A549 (cell line): Measurements from ENCODE around the gene RETREG1. TPM values are rescaled to one million over a fixed set of nuclear protein-coding genes. Genes with fewer than 3 reads are reported as not detected.

Experiments used
- ATAC-seq, 2 experiments: fragments of 200-7000 bp in 1 of 2; fragments of >200 bp in 1 of 2; cut with Nextera tagmentation in 1 of 2; cut with Tn5 transposase in 1 of 2; 3 replicates each; pipeline versions ENCODE4 v1.8.0 to v1.9.1; 2018 to 2020; ENCODE audit warnings: mild to moderate bottlenecking in 1 of 2, moderate library complexity in 1 of 2
- CTCF ChIA-PET: fragments of 300-600 bp; sonication (Branson Sonifier 250); formaldehyde crosslinking; extraction: SDS; loops from one replicate; lab custom pipeline; 2021; ENCODE audit warnings: antibody characterized with exemption, inconsistent platforms; lab: Yijun Ruan, JAX
- POLR2A ChIA-PET: fragments of 350-600 bp; formaldehyde crosslinking; extraction: SDS; loops from one replicate; lab custom pipeline; 2021; ENCODE audit warnings: antibody characterized with exemption, inconsistent platforms; lab: Yijun Ruan, JAX
- DNase-seq, 2 experiments: peaks; one replicate each; pipeline versions ENCODE4 v3.0.0 to v3.0.0-alpha.2; 2011 to 2016; ENCODE audit warnings: low read depth in 1 of 2, low spot score in 1 of 2
- FAIRE-seq: peaks from 2 replicates; lab custom pipeline; 2011; peaks lifted over from hg19 to GRCh38; lab: Jason Lieb, UNC
- H3K27ac ChIP-seq, 2 experiments: fragments of >200 bp; sonication (Bioruptor Twin); formaldehyde crosslinking; 3 replicates each; pipeline ENCODE4 v1.5.1; 2016 to 2017
- H3K4me1 ChIP-seq: fragments of >200 bp; sonication (Bioruptor Twin); formaldehyde crosslinking; 3 replicates; pipeline ENCODE4 v1.6.1; 2016
- H3K4me2 ChIP-seq: fragments of >200 bp; sonication (Bioruptor Twin); formaldehyde crosslinking; 3 replicates; pipeline ENCODE4 v1.6.1; 2016
- H3K4me3 ChIP-seq: fragments of >200 bp; sonication (Bioruptor Twin); formaldehyde crosslinking; 3 replicates; pipeline ENCODE4 v1.5.1; 2016
- H3K9me3 ChIP-seq: fragments of >200 bp; sonication (Bioruptor Twin); formaldehyde crosslinking; 3 replicates; pipeline ENCODE4 v1.6.1; 2016
- BHLHE40 ChIP-seq: IDR thresholded peaks from 2 replicates; pipeline ENCODE4 v1.6.1; 2012; ENCODE audit warnings: low read depth, low read length, inconsistent platforms
- CEBPB ChIP-seq, 2 experiments: fragments of >200 bp in 1 of 2; sonication (Bioruptor Twin) in 1 of 2; formaldehyde crosslinking in 1 of 2; IDR thresholded peaks; 2 replicates each; pipeline ENCODE4 v1.6.1; 2012 to 2016
- EHMT2 ChIP-seq: fragments of 200-600 bp; sonication (generic); IDR thresholded peaks from 2 replicates; pipeline ENCODE4 v1.6.1; 2016; ENCODE audit warnings: antibody characterized with exemption, low read depth, mild to moderate bottlenecking, moderate library complexity
- GATA3 ChIP-seq: IDR thresholded peaks from 2 replicates; pipeline ENCODE4 v1.6.1; 2012; ENCODE audit warnings: borderline replicate concordance
- HMGXB4 ChIP-seq: fragments of 250-450 bp; sonication (Bioruptor Pico); IDR thresholded peaks from 2 replicates; pipeline ENCODE4 v1.5.0; 2021; ENCODE audit warnings: mild to moderate bottlenecking, moderate library complexity, borderline replicate concordance
- HOXA7 ChIP-seq: fragments of 250-450 bp; sonication (Bioruptor Pico); IDR thresholded peaks from 2 replicates; pipeline ENCODE4 v1.5.0; 2020; ENCODE audit warnings: mild to moderate bottlenecking, moderate library complexity
- JUN ChIP-seq, 2 experiments: fragments of >200 bp; sonication (Bioruptor Twin); formaldehyde crosslinking; IDR thresholded peaks; 2 replicates in 1 of 2; 3 replicates in 1 of 2; pipeline ENCODE4 v1.6.1; 2016 to 2017
- MAFK ChIP-seq: fragments of 450-650 bp; IDR thresholded peaks from 2 replicates; pipeline ENCODE4 v1.6.1; 2014; ENCODE audit not compliant: partially characterized antibody
- MAX ChIP-seq: IDR thresholded peaks from 2 replicates; pipeline ENCODE4 v1.6.1; 2012
- NFE2L2 ChIP-seq: fragments of 150-350 bp; conservative IDR thresholded peaks from 2 replicates; pipeline ENCODE4 v1.6.1; 2014; ENCODE audit warnings: low read length
- PHF8 ChIP-seq: fragments of 200-600 bp; sonication (generic); IDR thresholded peaks from 2 replicates; pipeline ENCODE4 v1.6.1; 2016; ENCODE audit warnings: low read depth, mild to moderate bottlenecking, antibody characterized with exemption, moderate library complexity, borderline replicate concordance
- RCOR1 ChIP-seq: fragments of 150-350 bp; IDR thresholded peaks from 2 replicates; pipeline ENCODE4 v1.6.1; 2014; ENCODE audit warnings: antibody characterized with exemption, low read length, low read depth
- RNF2 ChIP-seq: fragments of 200-600 bp; sonication (generic); IDR thresholded peaks from 2 replicates; pipeline ENCODE4 v1.6.1; 2016; ENCODE audit warnings: low read depth, mild to moderate bottlenecking, antibody characterized with exemption, moderate library complexity, borderline replicate concordance
- ZC3H11A ChIP-seq: fragments of 450-650 bp; IDR thresholded peaks from 2 replicates; pipeline ENCODE4 v1.6.1; 2014; ENCODE audit warnings: antibody characterized with exemption, mild to moderate bottlenecking
- ZFP36 ChIP-seq: fragments of 450-650 bp; IDR thresholded peaks from 2 replicates; pipeline ENCODE4 v1.6.1; 2014; ENCODE audit warnings: borderline replicate concordance; ENCODE audit not compliant: partially characterized antibody
- ZNF302 ChIP-seq: fragments of 250-450 bp; sonication (Bioruptor Pico); IDR thresholded peaks from 2 replicates; pipeline ENCODE4 v1.9.0; 2021; ENCODE audit warnings: inconsistent platforms, mild to moderate bottlenecking, moderate library complexity
- WGBS: methylation state at CpG from one replicate; pipeline ENCODE4 v1.1.6; 2017; ENCODE audit errors: missing lambda C conversion rate; 5-methylcytosine and 5-hydroxymethylcytosine counted together
- polyA plus RNA-seq, 4 experiments: library from polyadenylated mRNA; depleted of rRNA in 3 of 4; stranded (reverse); fragments of >200 nt; fragmentation: RNase III in 1 of 4; extraction: RNeasy Plus Mini Kit Qiagen cat#74134 plus additional on column Dnase treatment in 1 of 4; gene quantifications; 2 replicates in 3 of 4; 3 replicates in 1 of 4; pipeline ENCODE4 v1.2.3, GENCODE V29; 2011 to 2017
- TF ChIP-seq, protein P1 (sequence below): fragments of 450-650 bp; IDR thresholded peaks from 2 replicates; pipeline ENCODE4 v1.6.1; 2014; ENCODE audit warnings: antibody characterized with exemption

Gene RETREG1
- polyA plus RNA-seq, 2 of the 4 experiments (the other 2 are of a cell fraction), result 2.1 to 3.4 TPM

- POLR2A ChIA-PET, result no interaction called here
- 82% methylated on average over 8 of the region's 8 CpGs for WGBS
Observed at GRCh38 chr5:16538006-16538405, 78.8 kb downstream of the RETREG1 start.

DNA sequence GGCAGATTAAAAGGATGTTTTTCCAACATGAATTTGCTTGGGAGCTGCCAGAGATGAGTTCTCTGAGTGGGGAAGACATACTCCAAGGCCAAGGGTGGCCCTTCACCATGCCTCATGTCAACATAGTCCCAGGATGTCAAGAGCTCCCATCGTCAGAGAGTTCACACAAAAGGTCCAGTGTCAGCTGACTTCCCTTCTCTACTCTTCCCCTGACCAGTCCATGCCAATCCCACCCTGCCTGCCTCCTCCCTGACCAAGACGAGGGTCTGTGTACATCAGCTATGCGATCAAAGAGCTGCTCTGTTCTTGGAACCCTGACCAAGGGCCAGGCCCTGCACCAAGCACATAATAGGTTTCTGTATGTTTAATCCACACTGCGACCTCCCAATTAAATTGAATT lies 80.0 kb downstream of the RETREG1 start:
- DNase-seq (no peak), ATAC-seq (no peak)
- no peak overlapping the region for H3K27ac ChIP-seq
- no peak overlapping the region for H3K4me3 ChIP-seq
- peaks cover 16% of the 10 kb centered on the region for H3K4me1 ChIP-seq
- 68% methylated on average over 4 of the region's 4 CpGs for WGBS
- CTCF ChIA-PET, result interaction anchor here (0.7 to 3.3 kb wide), 3 partner anchors 14 to 376 kb away, joined by 3 to 21 read pairs (median 7); no protein-coding TSS in a partner anchor
- no peak overlapping the region for H3K4me2 ChIP-seq
- no peak for TF ChIP-seq PHF8
- no peak for TF ChIP-seq HOXA7 (CRISPR knock-in tag)
- no peak for TF ChIP-seq MAFK
- TF ChIP-seq HMGXB4 (CRISPR knock-in tag), result no peak
- no peak for TF ChIP-seq CEBPB (IDR thresholded peaks at IDR 0.05)
- no peak for TF ChIP-seq RNF2
- TF ChIP-seq, protein P1, sequence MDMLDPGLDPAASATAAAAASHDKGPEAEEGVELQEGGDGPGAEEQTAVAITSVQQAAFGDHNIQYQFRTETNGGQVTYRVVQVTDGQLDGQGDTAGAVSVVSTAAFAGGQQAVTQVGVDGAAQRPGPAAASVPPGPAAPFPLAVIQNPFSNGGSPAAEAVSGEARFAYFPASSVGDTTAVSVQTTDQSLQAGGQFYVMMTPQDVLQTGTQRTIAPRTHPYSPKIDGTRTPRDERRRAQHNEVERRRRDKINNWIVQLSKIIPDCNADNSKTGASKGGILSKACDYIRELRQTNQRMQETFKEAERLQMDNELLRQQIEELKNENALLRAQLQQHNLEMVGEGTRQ, result no peak
- TF ChIP-seq NFE2L2, result no peak
- no peak for TF ChIP-seq ZFP36
- TF ChIP-seq, all 56 proteins: peak for 0
- POLR2A ChIA-PET, result no interaction called here
- no peaks in the 10 kb centered on the region for H3K9me3 ChIP-seq
- FAIRE-seq, result no peak

More at GRCh38 chr5:16538006-16538405, 78.8 kb downstream of the RETREG1 start:
- CTCF ChIA-PET, result interaction anchor here (3.3 kb wide), 1 partner anchor 13 kb away, joined by 21 read pairs; no protein-coding TSS in a partner anchor
- DNase-seq (no peak), FAIRE-seq (no peak), ATAC-seq (no peak)
- no peak overlapping the region for H3K27ac ChIP-seq
- TF ChIP-seq ZC3H11A, result no peak
- no peak for TF ChIP-seq EHMT2
- no peak overlapping the region for H3K4me3 ChIP-seq
- H3K9me3 ChIP-seq, result no peaks in the 10 kb centered on the region
- peaks cover 16% of the 10 kb centered on the region for H3K4me1 ChIP-seq
- H3K4me2 ChIP-seq, result no peak overlapping the region

- no peak overlapping the region for H3K4me2 ChIP-seq
- peak in 1 of 2 experiments; percentile 16 for DNase-seq
- FAIRE-seq, result no peak
- peaks cover 16% of the 10 kb centered on the region for H3K4me1 ChIP-seq
- CTCF ChIA-PET, result interaction anchor here (0.9 to 3.3 kb wide), 3 partner anchors 15 to 80 kb away, joined by 3 to 21 read pairs (median 7); no protein-coding TSS in a partner anchor
- POLR2A ChIA-PET, result no interaction called here
- WGBS, result 32% methylated on average over 6 of the region's 6 CpGs
- no peak overlapping the region for H3K4me3 ChIP-seq
- no peak overlapping the region; a peak in 1 of 6 replicates for H3K27ac ChIP-seq
- no peaks in the 10 kb centered on the region for H3K9me3 ChIP-seq
- ATAC-seq, result peak in 1 of 2 experiments; percentile 31; a peak in 2 of 6 replicates
- TF ChIP-seq MAFK (peak; percentile 34), BHLHE40 (no peak), MAX (no peak)
- TF ChIP-seq, all 56 proteins: peak for 1
Observed at GRCh38 chr5:16536246-16536645, 80.6 kb downstream of the RETREG1 start.

DNA sequence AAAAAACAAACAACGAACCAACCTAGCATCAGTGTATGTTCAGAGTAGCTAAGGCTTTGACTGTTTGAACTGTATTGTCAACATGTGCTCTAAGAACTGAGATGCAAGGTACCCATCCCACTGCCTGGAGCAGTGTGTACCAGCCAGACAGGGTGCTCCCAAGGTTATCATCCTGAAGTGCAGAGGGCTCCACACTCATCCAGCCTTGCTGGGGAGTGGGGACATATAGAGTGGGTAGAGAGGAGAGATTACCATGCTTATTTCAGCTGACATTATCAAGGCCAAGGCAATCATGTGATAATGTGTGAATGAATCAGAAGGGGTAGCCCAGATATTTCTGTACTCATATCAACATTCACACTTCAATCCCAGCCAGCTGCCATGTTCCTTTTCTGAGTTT lies 82.5 kb downstream of the RETREG1 start:
- WGBS, result 54% methylated on average over 1 of the region's 1 CpG
- H3K4me2 ChIP-seq, result no peak overlapping the region
- FAIRE-seq, result no peak
- CTCF ChIA-PET, result interaction anchor here (0.9 to 1.4 kb wide), 2 partner anchors 11 to 77 kb away, joined by 5 to 9 read pairs; no protein-coding TSS in a partner anchor
- TF ChIP-seq NFE2L2 (no peak), GATA3 (no peak), ZNF302 (CRISPR knock-in tag) (no peak), PHF8 (no peak), JUN (IDR thresholded peaks at IDR 0.05) (no peak), RCOR1 (no peak)
- TF ChIP-seq, all 56 proteins: peak for 0
- no peak overlapping the region for H3K4me3 ChIP-seq
- POLR2A ChIA-PET, result no interaction called here
- DNase-seq (no peak), ATAC-seq (no peak)
- no peak overlapping the region for H3K27ac ChIP-seq
- H3K4me1 ChIP-seq, result peaks cover 12% of the 10 kb centered on the region
- H3K9me3 ChIP-seq, result no peaks in the 10 kb centered on the region
